Keratinocyte (primary cell): ENCODE measurements around the gene BTN3A1. TPM values are rescaled to one million over a fixed set of nuclear protein-coding genes. Genes with fewer than 3 reads are reported as not detected.

Source experiments
- DNase-seq: peaks from one replicate; pipeline ENCODE4 v3.0.0-alpha.2; 2011; ENCODE audit warnings: low read depth, missing footprints, low spot score
- FAIRE-seq: peaks from 2 replicates; lab custom pipeline; 2011; peaks lifted over from hg19 to GRCh38; lab: Jason Lieb, UNC
- H2AFZ ChIP-seq: 2 replicates; pipeline ENCODE4 v1.6.0; 2012; ENCODE audit warnings: low read length, control low read depth, inconsistent platforms; ENCODE audit not compliant: control insufficient read depth
- H3K27ac ChIP-seq: 2 replicates; pipeline ENCODE4 v1.5.1; 2011; ENCODE audit warnings: low read length; ENCODE audit not compliant: control insufficient read depth, insufficient read depth
- H3K27me3 ChIP-seq: 3 replicates; pipeline ENCODE4 v1.6.0; 2011; ENCODE audit warnings: low read length; ENCODE audit not compliant: control insufficient read depth, insufficient read depth; ENCODE audit errors: extremely low read depth
- H3K36me3 ChIP-seq, 2 experiments: 2 replicates in 1 of 2; 3 replicates in 1 of 2; pipeline ENCODE4 v1.5.1; 2011; ENCODE audit warnings: low read length in 2 of 2, mild to moderate bottlenecking in 1 of 2; ENCODE audit not compliant: control insufficient read depth in 2 of 2, insufficient read depth in 2 of 2; ENCODE audit errors: extremely low read depth in 1 of 2
- H3K4me1 ChIP-seq: 3 replicates; pipeline ENCODE4 v1.5.1; 2011; ENCODE audit warnings: low read length; ENCODE audit not compliant: control insufficient read depth, insufficient read depth; ENCODE audit errors: extremely low read depth
- H3K4me2 ChIP-seq: 3 replicates; pipeline ENCODE4 v1.6.0; 2011; ENCODE audit warnings: low read depth, low read length; ENCODE audit not compliant: control insufficient read depth, insufficient read depth; ENCODE audit errors: extremely low read depth
- H3K4me3 ChIP-seq, 3 experiments: fragments of 200-600 bp in 1 of 3; sonication (generic) in 1 of 3; 2 replicates in 2 of 3; 3 replicates in 1 of 3; pipeline ENCODE4 v1.5.1; 2011 to 2016; ENCODE audit warnings: low read length in 3 of 3, mild to moderate bottlenecking in 3 of 3, control low read depth in 2 of 3, inconsistent platforms in 1 of 3, low read depth in 1 of 3, mixed read lengths in 1 of 3, mixed run types in 1 of 3, moderate library complexity in 1 of 3; ENCODE audit not compliant: control insufficient read depth in 2 of 3, insufficient read depth in 2 of 3; ENCODE audit errors: extremely low read depth in 1 of 3
- H3K79me2 ChIP-seq: 2 replicates; pipeline ENCODE4 v1.6.0; 2012; ENCODE audit warnings: low read length; ENCODE audit not compliant: control insufficient read depth, insufficient read depth
- H3K9ac ChIP-seq: 3 replicates; pipeline ENCODE4 v1.6.0; 2011; ENCODE audit warnings: low read length; ENCODE audit not compliant: control insufficient read depth, insufficient read depth; ENCODE audit errors: extremely low read depth
- H3K9me1 ChIP-seq: 3 replicates; pipeline ENCODE4 v1.6.0; 2011; ENCODE audit warnings: low read length; ENCODE audit not compliant: control insufficient read depth, insufficient read depth; ENCODE audit errors: extremely low read depth
- H3K9me3 ChIP-seq: 2 replicates; pipeline ENCODE4 v1.5.1; 2012; ENCODE audit warnings: low read depth, low read length; ENCODE audit not compliant: control insufficient read depth
- H4K20me1 ChIP-seq: 3 replicates; pipeline ENCODE4 v1.6.0; 2011; ENCODE audit warnings: low read length; ENCODE audit not compliant: control insufficient read depth, insufficient read depth; ENCODE audit errors: extremely low read depth
- EZH2 ChIP-seq: IDR thresholded peaks from one replicate; pipeline ENCODE4 v1.6.1; 2012; ENCODE audit warnings: inconsistent platforms, mild to moderate bottlenecking, low read length, moderate library complexity
- dilution Hi-C: fragments of 300-500 bp; cut with MboI; formaldehyde crosslinking; loops from one replicate; pipeline ENCODE4 v1.7.0; 2020; ENCODE audit warnings: low sequenced_read_pairs; ENCODE audit not compliant: extremely low pct_ligation_motif_present
- polyA plus RNA-seq, 5 experiments: library from polyadenylated mRNA; depleted of rRNA in 3 of 5; stranded (reverse) in 3 of 5; stranded (forward) in 1 of 5; unstranded in 1 of 5; fragments of >200 nt; gene quantifications; 1 replicate in 1 of 5; 2 replicates in 3 of 5; 3 replicates in 1 of 5; pipeline versions ENCODE4 v1.2.1 to v1.2.3, GENCODE V29; 2011 to 2012; ENCODE audit warnings: missing spikeins in 2 of 5, low read depth in 1 of 5, low replicate concordance in 1 of 5
- TF ChIP-seq, protein P1 (sequence below), 3 experiments: IDR thresholded peaks in 1 of 3; conservative IDR thresholded peaks in 1 of 3; optimal IDR thresholded peaks in 1 of 3; 2 replicates in 2 of 3; 3 replicates in 1 of 3; pipeline versions ENCODE3 to v1.5.1; 2011; ENCODE audit warnings: low read length in 3 of 3, mild to moderate bottlenecking in 3 of 3, moderate library complexity in 2 of 3, control low read depth in 1 of 3, inconsistent platforms in 1 of 3; ENCODE audit not compliant: insufficient read depth in 2 of 3; ENCODE audit errors: extremely low read depth in 1 of 3

Gene BTN3A1
- polyA plus RNA-seq, 1 donor (not counting 4 experiments of a cell fraction or from before 2014, with no cell fraction given), result 6.9 TPM

DNA sequence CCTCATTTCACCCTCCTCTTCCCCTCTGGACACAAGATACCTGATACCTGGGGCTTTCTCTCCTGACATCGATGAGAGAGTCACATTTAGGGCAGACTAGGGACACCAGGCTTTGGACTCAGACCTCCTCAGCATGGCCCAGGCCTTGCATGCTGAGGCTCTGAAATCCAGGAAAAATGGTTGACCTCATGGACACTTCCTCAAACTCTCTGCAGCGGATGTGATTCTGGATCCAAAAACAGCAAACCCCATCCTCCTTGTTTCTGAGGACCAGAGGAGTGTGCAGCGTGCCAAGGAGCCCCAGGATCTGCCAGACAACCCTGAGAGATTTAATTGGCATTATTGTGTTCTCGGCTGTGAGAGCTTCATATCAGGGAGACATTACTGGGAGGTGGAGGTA is 10.9 kb downstream of the BTN3A1 start:
- TF ChIP-seq, protein P1, sequence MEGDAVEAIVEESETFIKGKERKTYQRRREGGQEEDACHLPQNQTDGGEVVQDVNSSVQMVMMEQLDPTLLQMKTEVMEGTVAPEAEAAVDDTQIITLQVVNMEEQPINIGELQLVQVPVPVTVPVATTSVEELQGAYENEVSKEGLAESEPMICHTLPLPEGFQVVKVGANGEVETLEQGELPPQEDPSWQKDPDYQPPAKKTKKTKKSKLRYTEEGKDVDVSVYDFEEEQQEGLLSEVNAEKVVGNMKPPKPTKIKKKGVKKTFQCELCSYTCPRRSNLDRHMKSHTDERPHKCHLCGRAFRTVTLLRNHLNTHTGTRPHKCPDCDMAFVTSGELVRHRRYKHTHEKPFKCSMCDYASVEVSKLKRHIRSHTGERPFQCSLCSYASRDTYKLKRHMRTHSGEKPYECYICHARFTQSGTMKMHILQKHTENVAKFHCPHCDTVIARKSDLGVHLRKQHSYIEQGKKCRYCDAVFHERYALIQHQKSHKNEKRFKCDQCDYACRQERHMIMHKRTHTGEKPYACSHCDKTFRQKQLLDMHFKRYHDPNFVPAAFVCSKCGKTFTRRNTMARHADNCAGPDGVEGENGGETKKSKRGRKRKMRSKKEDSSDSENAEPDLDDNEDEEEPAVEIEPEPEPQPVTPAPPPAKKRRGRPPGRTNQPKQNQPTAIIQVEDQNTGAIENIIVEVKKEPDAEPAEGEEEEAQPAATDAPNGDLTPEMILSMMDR (optimal IDR thresholded peaks at IDR 0.05 in 1 of 3, IDR thresholded peaks at IDR 0.05 in 1 of 3, conservative IDR thresholded peaks at IDR 0.05 in 1 of 3; ENCODE audit: extremely low read depth in 1 of 3, insufficient read depth in 2 of 3, low read length in 3 of 3), result no peak
- no peak for TF ChIP-seq EZH2
- Histone ChIP-seq H3K4me2 (no peak overlapping the region), H3K9me1 (no peaks in the 10 kb centered on the region)

DNA sequence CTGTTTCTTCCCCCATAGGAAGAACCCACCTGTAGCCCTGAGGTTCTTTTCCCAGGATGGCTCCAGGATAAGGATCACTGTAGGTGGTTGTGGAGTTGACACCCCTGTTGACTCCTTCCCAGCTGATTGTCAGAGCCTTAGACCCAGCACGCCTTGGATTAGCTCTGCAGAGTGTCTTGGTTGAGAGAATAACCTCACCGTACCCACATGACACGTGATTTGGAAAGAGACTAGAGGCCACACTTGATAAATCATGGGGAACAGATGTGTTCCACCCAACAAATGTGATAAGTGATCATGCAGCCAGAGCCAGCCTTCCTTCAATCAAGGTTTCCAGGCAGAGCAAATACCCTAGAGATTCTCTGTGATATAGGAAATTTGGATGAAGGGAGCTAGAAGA is 12.2 kb downstream of the BTN3A1 start:
- H3K79me2 ChIP-seq, result no peaks in the 10 kb centered on the region
- no peak overlapping the region for H2AFZ ChIP-seq
- H3K9me1 ChIP-seq, result no peaks in the 10 kb centered on the region
- no peak for FAIRE-seq
- H3K27ac ChIP-seq, result no peak overlapping the region
- H3K27me3 ChIP-seq, result no peaks in the 10 kb centered on the region
- no peaks in the 10 kb centered on the region for H3K9me3 ChIP-seq
- no peak for DNase-seq
- no peaks in the 10 kb centered on the region for H4K20me1 ChIP-seq
- H3K36me3 ChIP-seq, result no peaks in the 10 kb centered on the region
- no peaks in the 10 kb centered on the region for H3K4me1 ChIP-seq
- TF ChIP-seq, protein P1 (optimal IDR thresholded peaks at IDR 0.05 in 1 of 3, IDR thresholded peaks at IDR 0.05 in 1 of 3, conservative IDR thresholded peaks at IDR 0.05 in 1 of 3; ENCODE audit: extremely low read depth in 1 of 3, insufficient read depth in 2 of 3, low read length in 3 of 3), result no peak
- no peak for TF ChIP-seq EZH2
- dilution Hi-C loops, result no loop called here
- no peak overlapping the region for H3K9ac ChIP-seq
- H3K4me2 ChIP-seq, result no peak overlapping the region
- no peak overlapping the region for H3K4me3 ChIP-seq

More for the DNA sequence above, 10.9 kb downstream of the BTN3A1 start:
- Histone ChIP-seq H3K27ac (no peak overlapping the region), H3K27me3 (no peaks in the 10 kb centered on the region), H3K9me3 (no peaks in the 10 kb centered on the region), H4K20me1 (no peaks in the 10 kb centered on the region), H3K9ac (no peak overlapping the region), H2AFZ (no peak overlapping the region), H3K36me3 (no peaks in the 10 kb centered on the region), H3K4me3 (no peak overlapping the region), H3K4me1 (no peaks in the 10 kb centered on the region), H3K79me2 (no peaks in the 10 kb centered on the region)
- dilution Hi-C loops, result no loop called here
- DNase-seq (no peak), FAIRE-seq (no peak)
